GM18909 (cell line): ENCODE data around the gene USP6.
"Not testable (repeated sequence)": the region's sequence is repeated elsewhere in the genome, so short reads cannot be mapped to it uniquely, and the experiment has no call there.

ENCODE experiments used
- ATAC-seq: cut with Tn5 transposase; IDR thresholded peaks from one replicate; pipeline ENCODE4 v1.9.1; 2021; ENCODE audit warnings: mild to moderate bottlenecking; ENCODE audit not compliant: unreplicated experiment, poor library complexity

The USP6 gene

GRCh38 chr17:5134571-5134970, 18.7 kb downstream of the USP6 start:
- ATAC-seq: not testable (repeated sequence)

GRCh38 chr17:5135131-5135712, 19.4 kb downstream of the USP6 start:
- ATAC-seq: not testable (repeated sequence)

GRCh38 chr17:5135726-5136579, 20.1 kb downstream of the USP6 start:
- no peak for ATAC-seq

- not testable (repeated sequence) for ATAC-seq
These were observed 21.0 kb downstream of the USP6 start for GRCh38 chr17:5136580-5137412.

- ATAC-seq: not testable (repeated sequence)
These were observed 21.8 kb downstream of the USP6 start for GRCh38 chr17:5137511-5138197.

- not testable (repeated sequence) for ATAC-seq
These were observed 22.3 kb downstream of the USP6 start for GRCh38 chr17:5138198-5138544.

GRCh38 chr17:5138616-5139457, 23.0 kb downstream of the USP6 start:
- no peak for ATAC-seq

GRCh38 chr17:5139458-5139732, 23.6 kb downstream of the USP6 start:
- ATAC-seq: no peak

GRCh38 chr17:5142877-5143276, 27.0 kb downstream of the USP6 start:
- not testable (repeated sequence) for ATAC-seq

GRCh38 chr17:5146122-5146521, 30.3 kb downstream of the USP6 start:
- not testable (repeated sequence) for ATAC-seq

GRCh38 chr17:5160702-5161101, 44.9 kb downstream of the USP6 start:
- not testable (repeated sequence) for ATAC-seq

GRCh38 chr17:5161793-5162192, 46.0 kb downstream of the USP6 start:
- ATAC-seq: not testable (repeated sequence)

GRCh38 chr17:5164436-5164835, 48.6 kb downstream of the USP6 start:
- ATAC-seq: no peak

- ATAC-seq: not testable (repeated sequence)
These were observed 50.1 kb downstream of the USP6 start for GRCh38 chr17:5165791-5166564.

- ATAC-seq: not testable (repeated sequence)
These were observed 59.2 kb downstream of the USP6 start for GRCh38 chr17:5175027-5175426.

GRCh38 chr17:5179003-5179402, 63.2 kb downstream of the USP6 start:
- no peak for ATAC-seq

GRCh38 chr17:5181509-5182305, 65.9 kb downstream of the USP6 start:
- ATAC-seq: no peak
